Keratinocyte (primary cell): ENCODE measurements around the gene BCORL1.

Experiments
- EZH2 ChIP-seq: IDR thresholded peaks from one replicate; pipeline ENCODE4 v1.6.1; 2012; ENCODE audit warnings: inconsistent platforms, mild to moderate bottlenecking, low read length, moderate library complexity
- TF ChIP-seq, protein P1 (sequence below), 3 experiments: IDR thresholded peaks in 1 of 3; conservative IDR thresholded peaks in 1 of 3; optimal IDR thresholded peaks in 1 of 3; 2 replicates in 2 of 3; 3 replicates in 1 of 3; pipeline versions ENCODE3 to v1.5.1; 2011; ENCODE audit warnings: low read length in 3 of 3, mild to moderate bottlenecking in 3 of 3, moderate library complexity in 2 of 3, control low read depth in 1 of 3, inconsistent platforms in 1 of 3; ENCODE audit not compliant: insufficient read depth in 2 of 3; ENCODE audit errors: extremely low read depth in 1 of 3

DNA sequence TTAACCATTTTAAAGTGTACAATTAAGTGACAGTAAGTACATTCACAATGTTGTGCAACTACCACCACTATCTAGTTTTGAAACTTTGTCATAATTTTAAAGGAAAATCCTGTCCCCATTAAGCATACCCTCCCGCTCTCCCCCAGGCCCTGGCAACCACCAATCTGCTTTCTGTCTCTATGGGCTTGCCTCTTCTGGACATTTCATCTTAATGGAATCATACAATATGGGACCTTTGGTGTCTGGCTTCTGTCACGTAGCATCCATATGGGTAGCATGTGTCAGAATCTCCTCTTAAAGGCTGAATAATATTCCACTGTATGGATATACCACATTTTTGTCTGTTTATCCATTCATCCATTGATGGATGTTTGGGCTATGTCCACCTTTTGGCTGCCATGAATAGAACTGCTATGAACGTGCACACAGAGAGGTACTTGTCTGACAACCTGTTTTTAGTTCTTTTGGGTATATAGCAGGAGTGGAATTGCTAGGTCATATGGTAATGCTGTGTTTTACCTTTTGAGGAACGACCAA lies 66.3 kb downstream of the BCORL1 start:
- no peak for TF ChIP-seq EZH2
- TF ChIP-seq, protein P1, sequence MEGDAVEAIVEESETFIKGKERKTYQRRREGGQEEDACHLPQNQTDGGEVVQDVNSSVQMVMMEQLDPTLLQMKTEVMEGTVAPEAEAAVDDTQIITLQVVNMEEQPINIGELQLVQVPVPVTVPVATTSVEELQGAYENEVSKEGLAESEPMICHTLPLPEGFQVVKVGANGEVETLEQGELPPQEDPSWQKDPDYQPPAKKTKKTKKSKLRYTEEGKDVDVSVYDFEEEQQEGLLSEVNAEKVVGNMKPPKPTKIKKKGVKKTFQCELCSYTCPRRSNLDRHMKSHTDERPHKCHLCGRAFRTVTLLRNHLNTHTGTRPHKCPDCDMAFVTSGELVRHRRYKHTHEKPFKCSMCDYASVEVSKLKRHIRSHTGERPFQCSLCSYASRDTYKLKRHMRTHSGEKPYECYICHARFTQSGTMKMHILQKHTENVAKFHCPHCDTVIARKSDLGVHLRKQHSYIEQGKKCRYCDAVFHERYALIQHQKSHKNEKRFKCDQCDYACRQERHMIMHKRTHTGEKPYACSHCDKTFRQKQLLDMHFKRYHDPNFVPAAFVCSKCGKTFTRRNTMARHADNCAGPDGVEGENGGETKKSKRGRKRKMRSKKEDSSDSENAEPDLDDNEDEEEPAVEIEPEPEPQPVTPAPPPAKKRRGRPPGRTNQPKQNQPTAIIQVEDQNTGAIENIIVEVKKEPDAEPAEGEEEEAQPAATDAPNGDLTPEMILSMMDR (optimal IDR thresholded peaks at IDR 0.05 in 1 of 3, IDR thresholded peaks at IDR 0.05 in 1 of 3, conservative IDR thresholded peaks at IDR 0.05 in 1 of 3; ENCODE audit: extremely low read depth in 1 of 3, insufficient read depth in 2 of 3, low read length in 3 of 3) = no peak
